H1 (cell line): ENCODE data around the gene FUNDC2. TPM values are rescaled to one million over a fixed set of nuclear protein-coding genes. Genes with fewer than 3 reads are reported as not detected.

ENCODE experiments used
- polyA plus RNA-seq, 7 experiments: library from polyadenylated mRNA; depleted of rRNA in 3 of 7; stranded (reverse) in 5 of 7; unstranded in 2 of 7; fragments of >200 nt in 5 of 7; fragments of 200-250 nt in 2 of 7; gene quantifications; 1 replicate in 5 of 7; 2 replicates in 1 of 7; 4 replicates in 1 of 7; pipeline versions ENCODE4 v1.2.1 to v1.2.3, GENCODE V29; 2011 to 2013; ENCODE audit warnings: missing spikeins in 2 of 7, mixed read lengths in 2 of 7
- total RNA-seq: library from RNA; stranded (reverse); fragmentation: NEBNext Ultra II Directional; extraction: Animal tissue kit (Norgen Biotek cat#: 25700); gene quantifications from 2 replicates; pipeline ENCODE4 v1.2.1, GENCODE V29; 2021

FUNDC2 gene
- total and polyA plus RNA-seq, 2 of the 8 experiments (the other 6 are each of a cell fraction or from before 2014, with no cell fraction given), result 67.7 to 93.7 TPM

Other genes starting within 250 kb of the FUNDC2 start
- 12.9 and 13.4 TPM in 2 replicates for gene MPP1, start 221.4 kb upstream of the FUNDC2 start, total RNA-seq
- 6.2 and 7.6 TPM in 2 replicates for gene MPP1, start 221.4 kb upstream of the FUNDC2 start, polyA plus RNA-seq (2011; rRNA removed)
- not detected in 2 replicates for gene SMIM9, start 192.2 kb upstream of the FUNDC2 start, total RNA-seq
- not detected in 2 replicates for gene SMIM9, start 192.2 kb upstream of the FUNDC2 start, polyA plus RNA-seq (2011; rRNA removed)
- gene F8A1, start 140.5 kb upstream of the FUNDC2 start, total RNA-seq, result 26.8 and 30.2 TPM in 2 replicates
- gene F8A1, start 140.5 kb upstream of the FUNDC2 start, polyA plus RNA-seq (2011; rRNA removed), result 17.0 and 18.9 TPM in 2 replicates
- gene F8, start 4.1 kb upstream of the FUNDC2 start, total RNA-seq, result 2.3 and 2.6 TPM in 2 replicates
- gene F8, start 4.1 kb upstream of the FUNDC2 start, polyA plus RNA-seq (2011; rRNA removed), result 1.1 TPM in 2 replicates
- gene CMC4, start 44.3 kb downstream of the FUNDC2 start, total RNA-seq, result 3.7 and 6.0 TPM in 2 replicates
- gene CMC4, start 44.3 kb downstream of the FUNDC2 start, polyA plus RNA-seq (2011; rRNA removed), result 7.8 and 8.8 TPM in 2 replicates
- gene MTCP1, start 44.3 kb downstream of the FUNDC2 start, total RNA-seq, result 12.3 and 18.3 TPM in 2 replicates
- 1.2 and 2.0 TPM in 2 replicates for gene MTCP1, start 44.3 kb downstream of the FUNDC2 start, polyA plus RNA-seq (2011; rRNA removed)
- gene BRCC3, start 44.7 kb downstream of the FUNDC2 start, total RNA-seq, result 23.2 and 23.7 TPM in 2 replicates
- 7.9 and 13.1 TPM in 2 replicates for gene BRCC3, start 44.7 kb downstream of the FUNDC2 start, polyA plus RNA-seq (2011; rRNA removed)
- gene VBP1, start 189.6 kb downstream of the FUNDC2 start, total RNA-seq, result 56.0 and 59.7 TPM in 2 replicates
- gene VBP1, start 189.6 kb downstream of the FUNDC2 start, polyA plus RNA-seq (2011; rRNA removed), result 10.0 and 21.6 TPM in 2 replicates
- 8.8 and 9.3 TPM in 2 replicates for gene RAB39B, start 237.6 kb downstream of the FUNDC2 start, total RNA-seq
- gene RAB39B, start 237.6 kb downstream of the FUNDC2 start, polyA plus RNA-seq (2011; rRNA removed), result 3.0 and 3.1 TPM in 2 replicates